Measurements from ENCODE around the gene LRRC63. TPM values are rescaled to one million over a fixed set of nuclear protein-coding genes. Genes with fewer than 3 reads are reported as not detected.

The LRRC63 gene
- total and polyA plus RNA-seq, 2 of the 4 experiments (the other 2 are of a cell fraction) = not detected

DNA sequence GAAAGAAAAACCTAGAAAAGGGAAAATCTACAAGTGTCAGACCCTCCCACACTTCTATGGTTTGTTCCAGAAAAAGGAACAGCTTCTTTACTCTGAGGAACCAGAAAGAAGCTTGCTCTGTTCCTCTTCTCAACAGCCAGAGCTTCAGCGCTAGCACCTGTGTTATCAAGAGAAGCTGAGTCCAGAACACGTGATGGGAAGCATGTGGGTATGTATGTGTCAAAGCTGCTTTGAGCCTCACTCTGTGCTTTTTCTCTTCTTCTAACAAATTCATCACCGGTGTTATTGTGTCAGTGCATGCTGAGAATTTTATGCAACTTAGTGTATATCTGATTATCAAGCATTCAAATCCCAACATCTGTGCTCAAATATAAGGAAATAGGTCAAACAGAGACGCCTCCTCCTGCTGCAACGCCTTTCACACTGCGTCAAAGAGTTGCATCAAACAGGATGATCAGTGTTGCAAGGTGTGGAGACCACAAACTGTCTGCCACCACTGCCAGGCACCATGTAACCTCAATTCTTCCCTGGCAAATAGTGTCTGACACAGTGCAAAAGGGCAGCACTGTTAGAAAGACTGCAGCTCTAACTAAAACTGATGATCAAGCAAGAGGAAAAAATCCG, 83.9 kb downstream of the LRRC63 start:
- Histone ChIP-seq H3K23ac (ENCODE audit: low read depth, low read length) (no peak overlapping the region), H2BK20ac (ENCODE audit: low read depth, low read length) (peak overlapping the region; percentile 45; the same call in 1 of the 2 replicates), H3K79me1 (ENCODE audit: low read depth in 1 of 2, low read length in 2 of 2) (no peaks in the 10 kb centered on the region), H3K18ac (ENCODE audit: low read depth, low read length) (peak overlapping the region; percentile 86; the same call in 1 of the 2 replicates), H2BK15ac (ENCODE audit: low read depth, low read length) (no peak overlapping the region), H3K4me1 (ENCODE audit: control insufficient read depth, insufficient read depth, low read length) (peaks cover 4% of the 10 kb centered on the region), H4K20me1 (ENCODE audit: insufficient read depth, low read length) (no peaks in the 10 kb centered on the region), H2AK9ac (replicated peaks; ENCODE audit: low read depth, low read length, poor library complexity) (no peak overlapping the region), H3K27ac (ENCODE audit: insufficient read depth, low read length) (peak overlapping the region; percentile 90; the same call in 1 of the 2 replicates), H3K56ac (ENCODE audit: extremely low read depth, insufficient read depth, low read length) (no peak overlapping the region), H3K4me3 (ENCODE audit: insufficient read depth, low read depth, low read length) (no peak overlapping the region), H3K36me3 (ENCODE audit: control insufficient read depth, insufficient read depth, low read length) (no peaks in the 10 kb centered on the region), H2AK5ac (ENCODE audit: low read depth, low read length) (no peak overlapping the region), H2BK5ac (ENCODE audit: low read depth, low read length, poor library complexity, severe bottlenecking) (no peak overlapping the region), H4K91ac (ENCODE audit: insufficient read depth, low read depth, low read length) (0 out of 2 replicates have a peak overlapping the region, but pooled peaks have one; percentile 31), H3K9me3 (ENCODE audit: control insufficient read depth, insufficient read depth, low read length) (no peaks in the 10 kb centered on the region), H3K4ac (ENCODE audit: low read depth, low read length) (peak overlapping the region; percentile 64; the same call in 1 of the 2 replicates), H3K27me3 (ENCODE audit: control insufficient read depth, insufficient read depth, low read length) (0 out of 2 replicates have a peak, but pooled peaks cover 2% of the 10 kb centered on the region), H2AFZ (replicated peaks; ENCODE audit: low read length, poor library complexity) (no peak overlapping the region), H2BK120ac (ENCODE audit: low read depth, low read length) (peak overlapping the region; percentile 47), H3K9me1 (ENCODE audit: insufficient read depth, low read length) (no peaks in the 10 kb centered on the region), H4K5ac (ENCODE audit: low read depth, low read length) (peak overlapping the region; percentile 77; the same call in 1 of the 2 replicates), H3K9ac (ENCODE audit: low read depth, low read length) (no peak overlapping the region), H3K4me2 (ENCODE audit: low read depth, low read length) (no peak overlapping the region; the same call in 1 of the 2 replicates), H3K14ac (replicated peaks; ENCODE audit: low read depth, low read length) (no peak overlapping the region), H4K8ac (ENCODE audit: low read depth in 2 of 2, low read length in 2 of 2) (no peak overlapping the region; a peak in 1 of 4 replicates)
- ChIA-PET CTCF (no interaction called here), POLR2A (ENCODE audit: unreplicated experiment) (no interaction called here)
- dilution Hi-C loops (cut with HindIII; ENCODE audit: low sequenced_read_pairs, unreplicated experiment) (no loop called here), in situ Hi-C loops (cut with MboI; ENCODE audit: low sequenced_read_pairs) (no loop called here), intact Hi-C loops (cut with micrococcal nuclease) (no loop called here)
- ATAC-seq (ENCODE audit: low read depth) (peak; percentile 14; the same call in 1 of the 2 replicates), DNase-seq (peak; percentile 7)
- BruUV-seq (replicated peaks) = no TSS peak
- WGBS, 2 experiments (ENCODE audit: extremely low coverage in 2 of 2, insufficient read length in 1 of 2) = 11% methylated on average over 1 of the region's 7 CpGs; no CpG with 5 or more reads in 1 of the 2 experiments
- TF ChIP-seq CHD1 (IDR thresholded peaks at IDR 0.05; ENCODE audit: low read depth, low read length) = no peak
